ENCODE measurements around the gene KCNV2.

Gene KCNV2

GRCh38 chr9:2743937-2744529 lies 26.7 kb downstream of the KCNV2 start:
- TF ChIP-seq CTCF (IDR thresholded peaks at IDR 0.05; ENCODE audit: low read depth, low read length, missing control alignments), result no peak
- Histone ChIP-seq H3K4me3 (ENCODE audit: low read depth, low read length) (no peak overlapping the region), H3K27ac (no peak overlapping the region), H3K36me3 (replicated peaks) (peaks cover 2% of the 10 kb centered on the region), H3K27me3 (replicated peaks) (no peaks in the 10 kb centered on the region)
- in situ Hi-C loops (cut with HindIII; ENCODE audit: low pct_ligation_motif_present, low sequenced_read_pairs), result no loop called here
- DNase-seq, result no peak

GRCh38 chr9:2745560-2746380 lies 28.5 kb downstream of the KCNV2 start:
- no peak for DNase-seq
- in situ Hi-C loops (cut with HindIII; ENCODE audit: low pct_ligation_motif_present, low sequenced_read_pairs), result no loop called here
- no peaks in the 10 kb centered on the region for H3K27me3 ChIP-seq (replicated peaks)
- H3K4me3 ChIP-seq (ENCODE audit: low read depth, low read length), result no peak overlapping the region
- no peak overlapping the region for H3K27ac ChIP-seq
- peaks cover 2% of the 10 kb centered on the region for H3K36me3 ChIP-seq (replicated peaks)
- TF ChIP-seq CTCF (IDR thresholded peaks at IDR 0.05; ENCODE audit: low read depth, low read length, missing control alignments), result no peak

GRCh38 chr9:2749485-2749884 lies 32.2 kb downstream of the KCNV2 start:
- H3K4me3 ChIP-seq (ENCODE audit: low read depth, low read length), result no peak overlapping the region
- no peak for TF ChIP-seq CTCF (IDR thresholded peaks at IDR 0.05; ENCODE audit: low read depth, low read length, missing control alignments)
- no peak overlapping the region for H3K27ac ChIP-seq
- peaks cover 2% of the 10 kb centered on the region for H3K36me3 ChIP-seq (replicated peaks)
- in situ Hi-C loops (cut with HindIII; ENCODE audit: low pct_ligation_motif_present, low sequenced_read_pairs), result no loop called here
- DNase-seq, result no peak
- no peaks in the 10 kb centered on the region for H3K27me3 ChIP-seq (replicated peaks)

- no peak for DNase-seq
- H3K36me3 ChIP-seq (replicated peaks), result no peaks in the 10 kb centered on the region
Measured at GRCh38 chr9:2755285-2755684, 38.0 kb downstream of the KCNV2 start.

GRCh38 chr9:2758162-2758897 lies 41.0 kb downstream of the KCNV2 start:
- Histone ChIP-seq H3K27me3 (replicated peaks) (no peaks in the 10 kb centered on the region), H3K36me3 (replicated peaks) (no peaks in the 10 kb centered on the region), H3K27ac (peak overlapping the region; percentile 23), H3K4me3 (ENCODE audit: low read depth, low read length) (no peak overlapping the region)
- in situ Hi-C loops (cut with HindIII; ENCODE audit: low pct_ligation_motif_present, low sequenced_read_pairs), result no loop called here
- no peak for DNase-seq
- TF ChIP-seq CTCF (IDR thresholded peaks at IDR 0.05; ENCODE audit: low read depth, low read length, missing control alignments), result no peak

More at GRCh38 chr9:2755285-2755684, 38.0 kb downstream of the KCNV2 start:
- in situ Hi-C loops (cut with HindIII; ENCODE audit: low pct_ligation_motif_present, low sequenced_read_pairs), result no loop called here
- no peak overlapping the region for H3K4me3 ChIP-seq (ENCODE audit: low read depth, low read length)
- no peak overlapping the region for H3K27ac ChIP-seq
- no peaks in the 10 kb centered on the region for H3K27me3 ChIP-seq (replicated peaks)
- TF ChIP-seq CTCF (IDR thresholded peaks at IDR 0.05; ENCODE audit: low read depth, low read length, missing control alignments), result no peak
